Gastroesophageal sphincter (tissue), 3 donors: ENCODE measurements around the gene BCO2.

Source experiments
- POLR2A ChIP-seq, 2 donors: fragments of 450-650 bp; IDR thresholded peaks; one replicate each; pipeline ENCODE4 v1.6.1; 2017; ENCODE audit warnings: antibody characterized with exemption in 2 of 2, mild to moderate bottlenecking in 2 of 2, moderate library complexity in 1 of 2
- TF ChIP-seq, protein P1 (sequence below), 4 experiments: fragments of 200-600 bp in 2 of 4; fragments of 450-650 bp in 2 of 4; sonication (generic) in 1 of 4; IDR thresholded peaks; one replicate each; pipeline ENCODE4 v1.5.1; 2017 to 2019; ENCODE audit warnings: antibody characterized with exemption in 4 of 4, mild to moderate bottlenecking in 2 of 4, moderate library complexity in 2 of 4

DNA sequence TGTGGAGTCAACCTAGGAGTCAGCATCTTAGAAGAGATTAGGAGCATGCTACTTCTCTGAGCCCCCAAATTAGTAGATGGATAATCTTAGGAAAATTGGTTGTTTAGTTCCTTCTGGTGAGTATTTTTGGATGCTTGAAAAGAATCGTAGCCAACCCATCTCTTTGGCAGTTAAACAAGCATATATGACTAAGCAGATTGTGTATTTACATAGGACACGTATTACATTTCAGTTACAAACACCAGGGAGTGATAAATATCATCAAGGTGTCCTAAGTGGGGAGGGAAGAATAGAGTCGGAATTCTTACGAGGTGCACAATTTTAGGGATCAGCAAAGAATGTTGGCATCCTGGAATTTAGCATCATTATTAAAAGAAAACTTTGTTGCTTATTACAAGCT is 71.9 kb downstream of the BCO2 start:
- TF ChIP-seq POLR2A (IDR thresholded peaks at IDR 0.05): no peak
- TF ChIP-seq, protein P1, sequence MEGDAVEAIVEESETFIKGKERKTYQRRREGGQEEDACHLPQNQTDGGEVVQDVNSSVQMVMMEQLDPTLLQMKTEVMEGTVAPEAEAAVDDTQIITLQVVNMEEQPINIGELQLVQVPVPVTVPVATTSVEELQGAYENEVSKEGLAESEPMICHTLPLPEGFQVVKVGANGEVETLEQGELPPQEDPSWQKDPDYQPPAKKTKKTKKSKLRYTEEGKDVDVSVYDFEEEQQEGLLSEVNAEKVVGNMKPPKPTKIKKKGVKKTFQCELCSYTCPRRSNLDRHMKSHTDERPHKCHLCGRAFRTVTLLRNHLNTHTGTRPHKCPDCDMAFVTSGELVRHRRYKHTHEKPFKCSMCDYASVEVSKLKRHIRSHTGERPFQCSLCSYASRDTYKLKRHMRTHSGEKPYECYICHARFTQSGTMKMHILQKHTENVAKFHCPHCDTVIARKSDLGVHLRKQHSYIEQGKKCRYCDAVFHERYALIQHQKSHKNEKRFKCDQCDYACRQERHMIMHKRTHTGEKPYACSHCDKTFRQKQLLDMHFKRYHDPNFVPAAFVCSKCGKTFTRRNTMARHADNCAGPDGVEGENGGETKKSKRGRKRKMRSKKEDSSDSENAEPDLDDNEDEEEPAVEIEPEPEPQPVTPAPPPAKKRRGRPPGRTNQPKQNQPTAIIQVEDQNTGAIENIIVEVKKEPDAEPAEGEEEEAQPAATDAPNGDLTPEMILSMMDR (IDR thresholded peaks at IDR 0.05): no peak
